HCT116 (cell line): Measurements from ENCODE around the gene ENOPH1.

ENCODE experiments used
- ATF3 ChIP-seq: IDR thresholded peaks from 2 replicates; pipeline ENCODE4 v1.6.1; 2012
- EGR1 ChIP-seq: IDR thresholded peaks from 2 replicates; pipeline ENCODE4 v1.6.1; 2012; ENCODE audit warnings: low read depth
- ELF1 ChIP-seq: IDR thresholded peaks from 2 replicates; pipeline ENCODE4 v1.6.1; 2012; ENCODE audit warnings: low read depth, borderline replicate concordance
- EZH2 ChIP-seq: fragments of 200-600 bp; sonication (generic); IDR thresholded peaks from 2 replicates; pipeline ENCODE4 v1.6.1; 2017; ENCODE audit warnings: antibody characterized with exemption, mixed run types
- EZH2phosphoT487 ChIP-seq: fragments of 200-600 bp; IDR thresholded peaks from 2 replicates; pipeline ENCODE4 v1.6.1; 2018; ENCODE audit warnings: antibody characterized with exemption, borderline replicate concordance
- JUND ChIP-seq: IDR thresholded peaks from 2 replicates; pipeline ENCODE4 v1.6.1; 2012
- POLR2A ChIP-seq: IDR thresholded peaks from 2 replicates; pipeline ENCODE4 v1.7.0; 2011; ENCODE audit warnings: borderline replicate concordance; ENCODE audit not compliant: insufficient read depth, insufficient read length; ENCODE audit errors: extremely low read depth
- POLR2AphosphoS5 ChIP-seq: IDR thresholded peaks from 2 replicates; pipeline ENCODE4 v1.6.1; 2011; ENCODE audit warnings: mild to moderate bottlenecking, low read depth, low read length, moderate library complexity
- SP1 ChIP-seq: IDR thresholded peaks from 2 replicates; pipeline ENCODE4 v1.6.1; 2012; ENCODE audit warnings: low read depth
- SRF ChIP-seq: IDR thresholded peaks from 2 replicates; pipeline ENCODE4 v1.6.1; 2012; ENCODE audit warnings: low read depth
- TCF7L2 ChIP-seq: IDR thresholded peaks from 2 replicates; pipeline ENCODE4 v1.7.0; 2011; ENCODE audit warnings: borderline replicate concordance, inconsistent platforms; ENCODE audit not compliant: insufficient read depth, insufficient read length; ENCODE audit errors: extremely low read depth
- TF ChIP-seq, protein P1 (sequence below), 3 experiments: fragments of 200-600 bp in 1 of 3; sonication (generic) in 1 of 3; IDR thresholded peaks in 2 of 3; conservative IDR thresholded peaks in 1 of 3; 2 replicates each; pipeline ENCODE4 v1.5.1; 2012 to 2017; ENCODE audit warnings: low read depth in 2 of 3, low read length in 2 of 3, antibody characterized with exemption in 1 of 3, borderline replicate concordance in 1 of 3, control low read depth in 1 of 3, mild to moderate bottlenecking in 1 of 3, mixed read lengths in 1 of 3, mixed run types in 1 of 3, moderate library complexity in 1 of 3; ENCODE audit not compliant: insufficient read depth in 1 of 3

DNA sequence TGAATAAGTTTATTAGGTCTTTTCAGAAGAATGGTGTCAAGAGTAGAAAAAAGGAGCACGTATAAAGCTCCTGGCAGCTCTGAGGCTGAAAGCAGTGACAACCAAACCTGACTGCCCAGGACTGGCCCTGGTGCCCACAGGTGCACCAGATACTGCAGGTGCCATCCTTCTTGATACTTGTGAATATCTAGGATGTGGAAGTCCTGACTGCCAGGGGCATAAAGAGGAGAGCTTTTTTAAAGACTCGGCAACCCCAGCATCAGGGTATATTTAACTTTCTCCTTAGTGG lies 70.7 kb downstream of the ENOPH1 start:
- TF ChIP-seq SRF, result no peak
- no peak for TF ChIP-seq EZH2
- no peak for TF ChIP-seq SP1
- TF ChIP-seq, protein P1, sequence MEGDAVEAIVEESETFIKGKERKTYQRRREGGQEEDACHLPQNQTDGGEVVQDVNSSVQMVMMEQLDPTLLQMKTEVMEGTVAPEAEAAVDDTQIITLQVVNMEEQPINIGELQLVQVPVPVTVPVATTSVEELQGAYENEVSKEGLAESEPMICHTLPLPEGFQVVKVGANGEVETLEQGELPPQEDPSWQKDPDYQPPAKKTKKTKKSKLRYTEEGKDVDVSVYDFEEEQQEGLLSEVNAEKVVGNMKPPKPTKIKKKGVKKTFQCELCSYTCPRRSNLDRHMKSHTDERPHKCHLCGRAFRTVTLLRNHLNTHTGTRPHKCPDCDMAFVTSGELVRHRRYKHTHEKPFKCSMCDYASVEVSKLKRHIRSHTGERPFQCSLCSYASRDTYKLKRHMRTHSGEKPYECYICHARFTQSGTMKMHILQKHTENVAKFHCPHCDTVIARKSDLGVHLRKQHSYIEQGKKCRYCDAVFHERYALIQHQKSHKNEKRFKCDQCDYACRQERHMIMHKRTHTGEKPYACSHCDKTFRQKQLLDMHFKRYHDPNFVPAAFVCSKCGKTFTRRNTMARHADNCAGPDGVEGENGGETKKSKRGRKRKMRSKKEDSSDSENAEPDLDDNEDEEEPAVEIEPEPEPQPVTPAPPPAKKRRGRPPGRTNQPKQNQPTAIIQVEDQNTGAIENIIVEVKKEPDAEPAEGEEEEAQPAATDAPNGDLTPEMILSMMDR (IDR thresholded peaks at IDR 0.05 in 2 of 3, conservative IDR thresholded peaks at IDR 0.05 in 1 of 3; ENCODE audit: borderline replicate concordance in 1 of 3, insufficient read depth in 1 of 3, low read depth in 2 of 3, low read length in 2 of 3), result no peak
- TF ChIP-seq ELF1, result no peak
- TF ChIP-seq ATF3, result no peak
- TF ChIP-seq EGR1, result no peak
- no peak for TF ChIP-seq EZH2phosphoT487
- no peak for TF ChIP-seq POLR2AphosphoS5
- TF ChIP-seq JUND, result no peak
- TF ChIP-seq POLR2A, result no peak
- no peak for TF ChIP-seq TCF7L2
